Measurements from ENCODE around the gene EFNB3. TPM values are rescaled to one million over a fixed set of nuclear protein-coding genes. Genes with fewer than 3 reads are reported as not detected.

The EFNB3 gene
- total RNA-seq, 1 experiment from 2014 or later, result 2.5 TPM

GRCh38 chr17:7745748-7746470, 40.9 kb downstream of the EFNB3 start:
- ChIA-PET POLR2A (no interaction called here), CTCF (interaction anchor here (0.6 kb wide), 1 partner anchor 118 kb away, joined by 4 read pairs; no protein-coding TSS in a partner anchor)
- H3K4me3 ChIP-seq (ENCODE audit: low read depth in 2 of 2, low read length in 2 of 2), result no peak overlapping the region
- H3K27me3 ChIP-seq (ENCODE audit: control insufficient read depth, insufficient read depth, low read length), result no peaks in the 10 kb centered on the region
- H3K4me1 ChIP-seq (ENCODE audit: control insufficient read depth, insufficient read depth, low read length), result no peaks in the 10 kb centered on the region
- TF ChIP-seq TCF7L2 (IDR thresholded peaks at IDR 0.05; ENCODE audit: low read depth, low read length) (no peak), SIN3A (IDR thresholded peaks at IDR 0.05; ENCODE audit: borderline replicate concordance, insufficient read depth, low read depth, low read length) (no peak), CTCF (IDR thresholded peaks at IDR 0.05) (no peak), POLR2AphosphoS5 (IDR thresholded peaks at IDR 0.05; ENCODE audit: low read depth, low read length) (no peak)
- TF ChIP-seq, protein P1, sequence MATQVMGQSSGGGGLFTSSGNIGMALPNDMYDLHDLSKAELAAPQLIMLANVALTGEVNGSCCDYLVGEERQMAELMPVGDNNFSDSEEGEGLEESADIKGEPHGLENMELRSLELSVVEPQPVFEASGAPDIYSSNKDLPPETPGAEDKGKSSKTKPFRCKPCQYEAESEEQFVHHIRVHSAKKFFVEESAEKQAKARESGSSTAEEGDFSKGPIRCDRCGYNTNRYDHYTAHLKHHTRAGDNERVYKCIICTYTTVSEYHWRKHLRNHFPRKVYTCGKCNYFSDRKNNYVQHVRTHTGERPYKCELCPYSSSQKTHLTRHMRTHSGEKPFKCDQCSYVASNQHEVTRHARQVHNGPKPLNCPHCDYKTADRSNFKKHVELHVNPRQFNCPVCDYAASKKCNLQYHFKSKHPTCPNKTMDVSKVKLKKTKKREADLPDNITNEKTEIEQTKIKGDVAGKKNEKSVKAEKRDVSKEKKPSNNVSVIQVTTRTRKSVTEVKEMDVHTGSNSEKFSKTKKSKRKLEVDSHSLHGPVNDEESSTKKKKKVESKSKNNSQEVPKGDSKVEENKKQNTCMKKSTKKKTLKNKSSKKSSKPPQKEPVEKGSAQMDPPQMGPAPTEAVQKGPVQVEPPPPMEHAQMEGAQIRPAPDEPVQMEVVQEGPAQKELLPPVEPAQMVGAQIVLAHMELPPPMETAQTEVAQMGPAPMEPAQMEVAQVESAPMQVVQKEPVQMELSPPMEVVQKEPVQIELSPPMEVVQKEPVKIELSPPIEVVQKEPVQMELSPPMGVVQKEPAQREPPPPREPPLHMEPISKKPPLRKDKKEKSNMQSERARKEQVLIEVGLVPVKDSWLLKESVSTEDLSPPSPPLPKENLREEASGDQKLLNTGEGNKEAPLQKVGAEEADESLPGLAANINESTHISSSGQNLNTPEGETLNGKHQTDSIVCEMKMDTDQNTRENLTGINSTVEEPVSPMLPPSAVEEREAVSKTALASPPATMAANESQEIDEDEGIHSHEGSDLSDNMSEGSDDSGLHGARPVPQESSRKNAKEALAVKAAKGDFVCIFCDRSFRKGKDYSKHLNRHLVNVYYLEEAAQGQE (IDR thresholded peaks at IDR 0.05; ENCODE audit: insufficient read depth in 1 of 2, low read depth in 2 of 2, low read length in 1 of 2), result no peak
- no peaks in the 10 kb centered on the region for H3K9me3 ChIP-seq (ENCODE audit: control insufficient read depth, insufficient read depth, low read depth, low read length)
- no TSS peak for BruUV-seq (replicated peaks)
- DNase-seq (ENCODE audit: low read depth, low spot score) (no peak), ATAC-seq (no peak)
- intact Hi-C loops (cut with micrococcal nuclease; ENCODE audit: unreplicated experiment) (loop anchor here (10.0 kb wide), 1 partner anchor 109 kb away; the partner anchor contains the start of genes CYB5D1, NAA38 and TMEM88), in situ Hi-C loops (cut with HindIII; ENCODE audit: low pct_unique_long_range_greater_than_20kb, low sequenced_read_pairs) (no loop called here)
- no peaks in the 10 kb centered on the region for H3K36me3 ChIP-seq (ENCODE audit: control insufficient read depth, insufficient read depth, low read length)
- no peak overlapping the region for H3K27ac ChIP-seq (ENCODE audit: low read length)

DNA sequence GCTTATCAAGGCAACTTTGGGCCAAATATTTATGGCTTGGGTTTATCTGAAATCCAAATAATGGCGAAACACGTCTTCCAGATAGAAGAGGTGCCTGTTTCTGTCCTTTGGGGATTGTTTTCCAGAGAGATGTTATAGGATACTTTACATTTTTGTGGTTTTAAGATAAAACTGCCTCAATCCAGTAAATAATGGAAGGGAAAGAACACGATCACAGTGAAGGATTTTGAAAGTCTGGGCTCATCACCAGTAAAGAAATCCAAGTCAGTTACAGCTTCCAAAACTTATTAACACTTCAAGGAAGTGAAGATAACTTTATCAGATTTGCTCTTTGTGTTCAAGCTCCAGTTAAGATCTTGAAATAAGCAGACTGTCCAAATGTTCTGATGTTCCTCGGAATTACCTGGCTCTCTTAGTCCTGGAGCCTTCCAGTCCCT, 42.7 kb downstream of the EFNB3 start:
- ATAC-seq (no peak), DNase-seq (ENCODE audit: low read depth, low spot score) (no peak)
- no peak overlapping the region for H3K4me3 ChIP-seq (ENCODE audit: low read depth in 2 of 2, low read length in 2 of 2)
- H3K27me3 ChIP-seq (ENCODE audit: control insufficient read depth, insufficient read depth, low read length), result no peaks in the 10 kb centered on the region
- H3K4me1 ChIP-seq (ENCODE audit: control insufficient read depth, insufficient read depth, low read length), result no peaks in the 10 kb centered on the region
- H3K36me3 ChIP-seq (ENCODE audit: control insufficient read depth, insufficient read depth, low read length), result no peaks in the 10 kb centered on the region
- POLR2A ChIA-PET, result interaction anchor here (0.6 kb wide), 1 partner anchor 98 kb away, joined by 7 read pairs; no protein-coding TSS in a partner anchor
- no peak overlapping the region for H3K27ac ChIP-seq (ENCODE audit: low read length)
- no TSS peak for BruUV-seq (replicated peaks)
- no peaks in the 10 kb centered on the region for H3K9me3 ChIP-seq (ENCODE audit: control insufficient read depth, insufficient read depth, low read depth, low read length)
- TF ChIP-seq SIN3A (IDR thresholded peaks at IDR 0.05; ENCODE audit: borderline replicate concordance, insufficient read depth, low read depth, low read length), result no peak
- no peak for TF ChIP-seq TCF7L2 (IDR thresholded peaks at IDR 0.05; ENCODE audit: low read depth, low read length)
- TF ChIP-seq POLR2AphosphoS5 (IDR thresholded peaks at IDR 0.05; ENCODE audit: low read depth, low read length), result no peak
- TF ChIP-seq, protein P1 (IDR thresholded peaks at IDR 0.05; ENCODE audit: insufficient read depth in 1 of 2, low read depth in 2 of 2, low read length in 1 of 2), result no peak
- in situ Hi-C loops (cut with HindIII; ENCODE audit: low pct_unique_long_range_greater_than_20kb, low sequenced_read_pairs), result no loop called here
- intact Hi-C loops (cut with micrococcal nuclease; ENCODE audit: unreplicated experiment), result loop anchor here (10.0 kb wide), 1 partner anchor 107 kb away; the partner anchor contains the start of genes CYB5D1, NAA38 and TMEM88
- CTCF ChIA-PET, result no interaction called here

Data from Panc1 (cell line).